Measurements from ENCODE around the gene GTPBP1.

GRCh38 chr22:38772623-38772873 lies 66.8 kb downstream of the GTPBP1 start:
- TF ChIP-seq CTCF (IDR thresholded peaks at IDR 0.05; ENCODE audit: low read depth, low read length, poor library complexity, severe bottlenecking) (no peak), EZH2phosphoT487 (IDR thresholded peaks at IDR 0.05; ENCODE audit: borderline replicate concordance, low read length) (no peak)
